ENCODE data around the gene MKRN1.
"Not testable (repeated sequence)": the region's sequence is repeated elsewhere in the genome, so short reads cannot be mapped to it uniquely, and the experiment has no call there.

Gene MKRN1

DNA sequence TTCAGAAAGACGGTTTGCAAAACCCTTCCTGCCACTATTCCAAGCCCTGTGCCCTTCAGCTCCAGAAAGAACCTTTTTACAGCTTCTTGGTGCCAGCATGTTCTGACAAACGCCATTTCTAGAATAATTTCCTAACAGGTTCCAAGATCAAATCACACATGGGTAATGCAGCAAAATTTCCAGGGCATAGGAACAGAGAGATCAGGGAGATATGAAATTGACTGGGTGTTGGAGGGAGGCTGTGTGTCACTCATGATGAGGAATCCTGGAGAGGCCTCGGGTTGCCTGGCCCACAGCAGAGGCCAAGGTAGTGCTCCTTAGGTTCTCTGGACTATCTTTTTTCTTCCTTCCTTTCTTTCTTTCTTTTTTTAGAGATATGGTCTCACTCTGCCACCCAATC is 45.9 kb downstream of the MKRN1 start:
- no peak for DNase-seq

DNA sequence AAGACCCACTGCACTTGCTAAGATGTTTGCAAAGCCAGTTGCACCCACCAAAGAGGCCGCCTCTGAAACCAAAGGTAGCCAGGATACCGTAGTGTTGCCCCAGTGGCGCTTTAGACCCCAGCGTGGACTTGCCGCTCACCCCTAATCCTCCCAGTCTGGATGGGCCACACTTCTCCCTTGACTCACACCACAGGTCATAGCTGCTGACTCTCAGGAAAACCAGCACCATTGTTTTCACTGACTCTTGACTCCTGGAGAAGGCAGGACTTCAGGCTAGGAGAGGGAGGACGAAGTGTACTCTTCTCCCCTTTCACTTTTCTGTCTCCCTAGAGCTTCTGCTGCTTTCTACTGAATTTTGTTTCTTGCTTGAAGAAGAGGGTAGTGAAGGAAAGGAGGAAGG is 53.2 kb downstream of the MKRN1 start:
- DNase-seq: no peak

DNA sequence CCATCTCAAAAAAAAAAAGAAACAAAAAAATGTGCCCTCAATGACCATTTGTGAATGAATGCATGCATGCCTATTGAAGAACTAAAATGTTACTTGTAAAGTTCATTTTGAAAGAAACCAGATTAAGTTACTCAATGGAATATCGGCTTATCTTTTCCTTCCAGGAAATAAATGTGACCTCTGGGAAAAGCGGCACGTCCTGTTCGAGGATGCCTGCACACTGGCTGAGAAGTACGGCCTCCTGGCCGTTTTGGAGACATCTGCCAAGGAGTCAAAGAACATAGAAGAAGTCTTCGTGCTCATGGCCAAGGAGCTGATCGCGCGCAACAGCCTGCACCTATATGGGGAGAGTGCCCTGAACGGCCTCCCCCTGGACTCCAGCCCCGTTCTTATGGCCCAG is 53.6 kb downstream of the MKRN1 start:
- no peak for DNase-seq

DNA sequence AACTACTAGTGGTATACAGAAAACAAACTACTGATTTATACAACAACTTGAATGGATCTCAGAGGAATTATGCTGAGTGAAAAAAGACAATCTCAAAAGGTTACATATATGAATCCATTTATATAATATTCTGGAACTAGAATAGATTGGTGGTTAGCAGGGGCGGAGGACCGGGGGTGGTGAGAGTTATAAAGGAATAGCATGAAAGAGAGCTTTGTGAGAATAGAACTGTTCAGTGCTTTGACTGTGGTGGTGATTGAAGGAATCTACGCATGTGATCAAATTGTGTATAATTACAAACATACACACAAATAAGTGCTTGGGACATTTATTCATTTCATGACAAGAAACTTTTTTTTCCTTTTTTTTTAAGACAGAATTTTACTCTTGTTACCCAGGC is 55.8 kb downstream of the MKRN1 start:
- no peak for DNase-seq

DNA sequence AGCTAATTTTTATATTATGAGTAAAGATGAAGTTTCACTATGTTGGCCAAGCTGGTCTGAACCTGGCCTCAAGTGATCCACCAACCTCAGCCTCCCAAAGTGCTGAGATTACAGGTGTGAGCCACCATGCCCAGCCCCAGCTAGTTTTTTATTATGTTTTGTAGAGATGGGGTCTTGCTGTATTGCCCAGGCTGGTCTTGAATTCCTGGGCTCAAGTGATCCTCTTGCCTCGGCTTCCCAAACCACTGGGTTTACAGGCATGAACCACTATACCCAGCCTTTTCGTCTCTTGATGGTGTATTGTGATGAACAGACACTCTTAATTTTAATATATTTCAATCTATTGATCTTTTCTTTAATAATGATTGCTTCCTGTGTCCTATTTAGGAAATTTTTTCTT is 57.8 kb downstream of the MKRN1 start:
- no peak for DNase-seq

DNA sequence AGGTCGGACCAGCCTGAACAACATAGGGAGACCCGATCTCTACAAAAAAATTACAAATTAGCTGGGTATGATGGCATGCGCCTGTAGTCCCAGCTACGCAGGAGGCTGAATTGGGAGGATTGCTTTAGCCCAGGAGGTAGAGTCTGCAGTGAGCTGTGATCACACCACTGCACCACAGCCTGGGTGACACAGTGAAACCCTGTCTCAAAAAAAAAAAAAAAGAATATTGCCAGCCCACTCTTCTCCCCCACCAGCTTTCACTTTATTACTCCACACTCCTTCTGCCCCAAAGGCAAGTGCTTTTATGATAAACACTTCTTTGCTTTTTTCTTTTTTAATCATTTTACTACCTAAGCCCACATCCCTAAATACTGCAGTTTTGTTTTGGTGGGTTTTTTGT is 60.7 kb downstream of the MKRN1 start:
- DNase-seq: no peak

DNA sequence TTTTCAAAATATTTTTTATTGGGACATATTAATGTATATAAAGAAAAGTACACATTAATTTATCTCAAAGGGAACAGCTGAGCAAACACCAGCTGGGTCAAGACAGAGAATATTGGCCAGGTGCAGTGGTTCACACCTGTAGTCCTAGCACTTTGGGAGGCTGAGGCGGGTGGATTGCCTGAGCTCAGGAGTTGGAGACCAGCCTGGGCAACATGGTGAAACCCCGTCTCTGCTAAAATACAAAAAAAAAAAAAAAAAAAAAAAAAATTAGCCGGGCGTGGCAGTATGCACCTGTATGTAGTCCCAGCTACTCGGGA is 61.2 kb downstream of the MKRN1 start:
- not testable (repeated sequence) for DNase-seq

DNA sequence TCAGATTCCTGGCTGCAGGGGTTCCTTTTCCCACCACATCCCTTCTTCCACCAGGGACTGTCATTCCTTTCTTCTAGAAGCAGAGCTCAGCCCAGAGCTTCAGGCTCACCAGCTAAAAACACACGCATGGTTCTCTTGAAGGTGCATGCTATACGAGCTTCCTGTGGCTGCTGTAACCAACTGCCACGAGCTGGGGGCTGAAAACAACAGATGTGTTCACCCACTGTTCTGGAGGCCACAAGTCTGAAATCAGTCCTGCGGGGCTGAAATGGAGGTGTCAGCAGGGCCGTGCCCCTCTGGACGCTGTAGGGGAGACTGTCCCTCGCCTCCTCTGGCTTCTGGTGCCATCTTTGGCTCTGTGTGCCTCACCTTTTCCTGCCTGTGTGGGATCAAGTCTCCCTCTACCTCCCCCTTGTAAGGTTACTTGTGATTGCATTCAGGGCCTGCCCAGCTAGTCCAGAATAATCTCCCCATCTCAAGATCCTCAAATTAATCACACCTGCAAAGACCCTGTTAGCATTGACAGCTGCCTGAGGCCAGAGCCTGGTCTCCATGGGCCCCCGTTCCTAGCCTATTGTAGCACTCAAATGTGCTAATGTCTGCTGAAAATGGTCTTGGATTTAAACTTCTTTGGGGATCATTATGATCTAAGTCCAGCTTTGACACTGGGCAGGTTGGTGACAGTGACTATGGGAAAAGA is 61.7 kb downstream of the MKRN1 start:
- no peak for DNase-seq

DNA sequence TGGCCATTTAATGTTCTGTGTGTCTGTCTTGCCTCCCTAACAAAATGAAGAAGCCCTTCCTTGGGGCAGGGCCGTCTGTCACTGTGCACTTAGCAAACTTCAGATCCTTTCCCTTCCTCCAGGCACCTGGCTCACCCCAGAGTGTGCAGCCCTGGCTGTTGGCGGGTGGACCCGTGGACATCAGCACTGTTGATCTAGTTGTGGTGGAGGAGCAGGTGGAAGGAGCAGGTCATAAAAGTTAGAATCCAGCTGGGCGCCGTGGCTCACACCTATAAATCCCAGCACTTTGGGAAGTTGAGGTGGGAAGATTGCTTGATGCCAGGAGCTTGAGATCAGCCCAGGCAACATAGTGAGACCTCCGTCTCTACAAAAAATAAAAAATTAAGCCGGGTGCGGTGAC is 62.7 kb downstream of the MKRN1 start:
- no peak for DNase-seq

DNA sequence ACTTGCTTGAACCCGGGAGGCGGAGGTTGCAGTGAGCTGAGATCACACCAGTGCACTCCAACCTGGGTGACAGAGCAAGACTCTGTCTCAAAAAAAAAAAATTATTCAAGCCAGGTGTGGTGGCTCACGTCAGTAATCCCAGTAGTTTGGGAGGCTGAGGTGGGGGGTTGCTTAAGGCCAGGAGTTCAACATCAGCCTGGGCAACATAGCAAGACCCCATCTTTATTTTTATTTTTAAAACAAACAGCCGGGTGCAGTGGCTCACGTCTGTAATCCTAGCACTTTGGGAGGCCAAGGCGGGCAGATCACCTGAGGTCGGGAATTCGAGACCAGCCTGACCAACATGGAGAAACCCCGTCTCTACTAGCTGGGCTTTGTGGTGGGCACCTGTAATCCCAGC is 63.5 kb downstream of the MKRN1 start:
- DNase-seq: not testable (repeated sequence)

DNA sequence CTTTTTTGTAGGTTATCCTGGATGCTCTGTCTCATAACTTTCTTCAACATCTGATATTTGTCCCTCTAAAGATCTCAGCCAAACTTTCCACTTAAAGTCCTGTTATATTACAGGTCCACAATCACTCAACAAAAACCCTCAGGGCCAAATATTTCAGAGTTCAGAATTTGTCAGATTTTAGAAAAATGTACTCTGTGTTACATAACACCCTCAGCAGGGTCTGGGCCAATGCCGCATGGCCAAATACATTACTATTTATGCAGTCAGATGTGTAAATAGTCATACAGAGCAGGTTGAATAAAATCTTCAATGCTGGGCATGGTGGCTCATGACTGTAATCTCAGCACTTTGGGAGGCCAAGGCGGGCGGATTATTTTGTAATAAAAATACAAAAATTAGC is 63.9 kb downstream of the MKRN1 start:
- DNase-seq: no peak

DNA sequence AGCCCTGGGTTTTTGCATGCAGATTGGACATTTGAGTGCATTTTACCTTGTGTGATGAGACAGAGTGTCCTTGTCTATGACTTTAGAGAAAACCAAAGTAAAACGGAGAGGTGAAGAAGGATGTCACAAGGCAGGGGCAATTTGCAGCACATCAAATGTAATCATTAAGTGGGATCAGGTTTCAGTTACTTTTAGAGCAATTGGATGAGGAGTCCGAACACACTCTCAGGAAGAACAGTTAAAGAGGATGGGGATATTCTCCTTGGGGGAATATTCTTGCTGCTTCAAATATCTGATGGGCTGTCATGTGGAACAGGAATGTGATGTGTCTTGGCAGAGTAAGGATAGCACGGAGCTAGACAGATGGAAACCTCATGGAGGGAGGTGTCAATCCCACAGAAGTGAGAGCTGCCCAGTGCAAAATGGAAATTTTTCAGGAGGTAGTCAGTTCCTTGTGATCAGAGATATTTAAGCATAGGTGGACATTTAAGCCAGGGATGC is 74.7 kb downstream of the MKRN1 start:
- peak; percentile 44 to 56 for DNase-seq

DNA sequence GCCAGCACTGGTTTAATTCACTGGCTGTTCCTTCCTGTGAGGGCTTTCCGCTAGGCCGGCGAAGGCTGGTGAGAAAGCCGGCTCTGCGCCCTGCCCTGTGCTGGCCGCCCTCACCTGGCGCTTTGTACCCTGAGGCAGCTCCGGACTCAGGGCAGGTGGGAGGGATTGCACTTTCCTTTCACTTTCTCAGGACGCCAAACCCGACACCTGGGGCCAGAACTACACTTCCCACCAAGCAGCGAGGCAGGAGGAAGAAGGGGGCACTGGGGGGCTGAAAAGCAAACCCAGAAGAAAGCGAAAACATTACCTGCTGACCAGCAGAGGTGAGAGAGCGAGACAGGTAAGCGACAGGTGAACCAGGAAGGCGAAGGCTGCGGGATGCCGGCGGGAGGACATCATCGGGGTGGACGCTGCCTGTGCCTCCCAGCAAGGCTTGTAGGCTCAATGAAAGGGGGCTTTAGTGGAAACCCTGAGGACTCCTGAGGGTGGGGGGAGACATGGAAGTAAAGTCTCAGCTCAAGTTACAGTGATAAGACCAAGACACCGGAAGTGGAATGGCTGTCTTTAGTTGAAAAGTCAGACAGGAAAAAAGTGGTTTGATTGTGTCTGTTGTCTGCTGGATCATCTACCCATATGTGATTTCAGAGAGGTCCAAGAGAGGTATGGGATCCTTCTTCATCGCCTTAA is 75.3 kb downstream of the MKRN1 start, which contains the start of gene RAB19:
RAB19 (plus strand) TSS at position 181 of the 687 bp plus-strand sequence. CDS start 3,589 bp downstream, outside the sequence.
- DNase-seq: peak; percentile 77 to 89
